ENCODE results near the gene TPCN2. TPM values are rescaled to one million over a fixed set of nuclear protein-coding genes. Genes with fewer than 3 reads are reported as not detected.

Gene TPCN2
- total and polyA plus RNA-seq, 2 of the 4 experiments (the other 2 are of a cell fraction) = 3.4 to 8.0 TPM

GRCh38 chr11:69014898-69015549 lies 33.7 kb upstream of the TPCN2 start (continued):
- TF ChIP-seq RAD21 (IDR thresholded peaks at IDR 0.05; ENCODE audit: low read length) = no peak

GRCh38 chr11:69017951-69018350 lies 30.8 kb upstream of the TPCN2 start:
- no peaks in the 10 kb centered on the region for H3K36me3 ChIP-seq (ENCODE audit: control insufficient read depth, insufficient read depth, low read length)
- H2AK9ac ChIP-seq (replicated peaks; ENCODE audit: low read depth, low read length, poor library complexity) = no peak overlapping the region
- ATAC-seq (ENCODE audit: low read depth) (no peak), DNase-seq (no peak)
- no peak overlapping the region for H2BK5ac ChIP-seq (ENCODE audit: low read depth, low read length, poor library complexity, severe bottlenecking)
- ChIA-PET CTCF (no interaction called here), POLR2A (ENCODE audit: unreplicated experiment) (no interaction called here)
- H2BK15ac ChIP-seq (ENCODE audit: low read depth, low read length) = no peak overlapping the region
- H2AK5ac ChIP-seq (ENCODE audit: low read depth, low read length) = no peak overlapping the region
- no peak overlapping the region for H2BK120ac ChIP-seq (ENCODE audit: low read depth, low read length)
- no peaks in the 10 kb centered on the region for H4K20me1 ChIP-seq (ENCODE audit: insufficient read depth, low read length)
- no peak overlapping the region for H4K5ac ChIP-seq (ENCODE audit: low read depth, low read length)
- 90% methylated on average over 7 of the region's 10 CpGs; no CpG with 5 or more reads in 1 of the 2 experiments for WGBS, 2 experiments (ENCODE audit: extremely low coverage in 2 of 2, insufficient read length in 1 of 2)
- no peak overlapping the region for H3K18ac ChIP-seq (ENCODE audit: low read depth, low read length)
- no TSS peak for BruUV-seq (replicated peaks)
- H4K8ac ChIP-seq (ENCODE audit: low read depth in 2 of 2, low read length in 2 of 2) = no peak overlapping the region
- dilution Hi-C loops (cut with HindIII; ENCODE audit: low sequenced_read_pairs, unreplicated experiment) (no loop called here), in situ Hi-C loops (cut with MboI; ENCODE audit: low sequenced_read_pairs) (no loop called here), intact Hi-C loops (cut with micrococcal nuclease) (no loop called here)
- H3K56ac ChIP-seq (ENCODE audit: extremely low read depth, insufficient read depth, low read length) = no peak overlapping the region
- no peak overlapping the region for H2AFZ ChIP-seq (replicated peaks; ENCODE audit: low read length, poor library complexity)
- H3K4me2 ChIP-seq (ENCODE audit: low read depth, low read length) = no peak overlapping the region
- no peaks in the 10 kb centered on the region for H3K27me3 ChIP-seq (ENCODE audit: control insufficient read depth, insufficient read depth, low read length)
- H2BK20ac ChIP-seq (ENCODE audit: low read depth, low read length) = no peak overlapping the region
- no peaks in the 10 kb centered on the region; a peak in 1 of 4 replicates for H3K79me1 ChIP-seq (ENCODE audit: low read depth in 1 of 2, low read length in 2 of 2)
- H3K9me3 ChIP-seq (ENCODE audit: control insufficient read depth, insufficient read depth, low read length) = no peaks in the 10 kb centered on the region
- H3K4me3 ChIP-seq (ENCODE audit: insufficient read depth, low read depth, low read length) = no peak overlapping the region
- peaks cover 15% of the 10 kb centered on the region for H3K4me1 ChIP-seq (ENCODE audit: control insufficient read depth, insufficient read depth, low read length)
- H3K14ac ChIP-seq (replicated peaks; ENCODE audit: low read depth, low read length) = no peak overlapping the region
- H3K9ac ChIP-seq (ENCODE audit: low read depth, low read length) = no peak overlapping the region
- no peak overlapping the region for H3K27ac ChIP-seq (ENCODE audit: insufficient read depth, low read length)
- no peak overlapping the region for H3K23ac ChIP-seq (ENCODE audit: low read depth, low read length)
- no peaks in the 10 kb centered on the region for H3K9me1 ChIP-seq (ENCODE audit: insufficient read depth, low read length)
- no peak overlapping the region for H4K91ac ChIP-seq (ENCODE audit: insufficient read depth, low read depth, low read length)
- TF ChIP-seq ELK1 (IDR thresholded peaks at IDR 0.05; ENCODE audit: borderline replicate concordance, low read depth, low read length) (no peak), RFX5 (IDR thresholded peaks at IDR 0.05; ENCODE audit: low read depth, low read length) (no peak), MXI1 (IDR thresholded peaks at IDR 0.05; ENCODE audit: borderline replicate concordance, low read depth, low read length) (no peak), CTCF (conservative IDR thresholded peaks at IDR 0.05; ENCODE audit: low read depth, low read length) (no peak), MAFK (IDR thresholded peaks at IDR 0.05; ENCODE audit: low read depth, low read length) (no peak), FOS (IDR thresholded peaks at IDR 0.05; ENCODE audit: low read depth, low read length) (no peak), RCOR1 (IDR thresholded peaks at IDR 0.05; ENCODE audit: insufficient replicate concordance, low read length) (no peak), BHLHE40 (IDR thresholded peaks at IDR 0.05; ENCODE audit: low read depth, low read length) (no peak), CHD1 (IDR thresholded peaks at IDR 0.05; ENCODE audit: low read depth, low read length) (no peak), NFE2L2 (IDR thresholded peaks at IDR 0.05; ENCODE audit: low read depth, low read length) (no peak)
- no peak overlapping the region for H3K4ac ChIP-seq (ENCODE audit: low read depth, low read length)

All from IMR-90 (cell line).